EH (cell line): ENCODE data around the gene AIP.

Experiments
- DNase-seq: peaks from one replicate; pipeline ENCODE4 v3.0.0-alpha.2; 2015; ENCODE audit warnings: low read depth

Gene AIP

GRCh38 chr11:67534070-67534679 lies 51.3 kb downstream of the AIP start:
- no peak for DNase-seq

- DNase-seq = no peak
Measured at GRCh38 chr11:67535561-67535960, 52.7 kb downstream of the AIP start.

GRCh38 chr11:67538306-67538705 lies 55.5 kb downstream of the AIP start:
- DNase-seq = peak; percentile 58

GRCh38 chr11:67538823-67539505 lies 56.1 kb downstream of the AIP start:
- DNase-seq = no peak

- DNase-seq = peak; percentile 1
Measured at GRCh38 chr11:67539550-67539949, 56.7 kb downstream of the AIP start.
